GM12891 (cell line): ENCODE measurements around the gene SUMO3.
A peak's percentile ranks its signal among the peaks of the same experiment; 100 is the strongest.

Experiments used
- DNase-seq: peaks from one replicate; pipeline ENCODE4 v3.0.0; 2011; ENCODE audit warnings: low spot score; ENCODE audit not compliant: insufficient read length
- FAIRE-seq: peaks from 2 replicates; lab custom pipeline; 2011; peaks lifted over from hg19 to GRCh38; lab: Jason Lieb, UNC
- PAX5 ChIP-seq: IDR thresholded peaks from 2 replicates; pipeline ENCODE4 v1.6.1; 2011; ENCODE audit warnings: low read length, moderate library complexity, mild to moderate bottlenecking; ENCODE audit not compliant: insufficient read depth, severe bottlenecking
- POLR2A ChIP-seq: IDR thresholded peaks from 2 replicates; pipeline ENCODE4 v1.6.1; 2011; ENCODE audit warnings: low read depth, low read length, control low read depth
- POLR2AphosphoS5 ChIP-seq: IDR thresholded peaks from 2 replicates; pipeline ENCODE4 v1.6.1; 2011; ENCODE audit warnings: low read depth, low read length, control low read depth
- POU2F2 ChIP-seq: IDR thresholded peaks from 2 replicates; pipeline ENCODE4 v1.6.1; 2011; ENCODE audit warnings: low read depth, mild to moderate bottlenecking, control low read depth, low read length, moderate library complexity
- SPI1 ChIP-seq: IDR thresholded peaks from 2 replicates; pipeline ENCODE4 v1.6.1; 2011; ENCODE audit warnings: low read depth, low read length, control low read depth
- TAF1 ChIP-seq: IDR thresholded peaks from 2 replicates; pipeline ENCODE4 v1.6.1; 2011; ENCODE audit warnings: low read depth, low read length, control low read depth

SUMO3 gene

DNA sequence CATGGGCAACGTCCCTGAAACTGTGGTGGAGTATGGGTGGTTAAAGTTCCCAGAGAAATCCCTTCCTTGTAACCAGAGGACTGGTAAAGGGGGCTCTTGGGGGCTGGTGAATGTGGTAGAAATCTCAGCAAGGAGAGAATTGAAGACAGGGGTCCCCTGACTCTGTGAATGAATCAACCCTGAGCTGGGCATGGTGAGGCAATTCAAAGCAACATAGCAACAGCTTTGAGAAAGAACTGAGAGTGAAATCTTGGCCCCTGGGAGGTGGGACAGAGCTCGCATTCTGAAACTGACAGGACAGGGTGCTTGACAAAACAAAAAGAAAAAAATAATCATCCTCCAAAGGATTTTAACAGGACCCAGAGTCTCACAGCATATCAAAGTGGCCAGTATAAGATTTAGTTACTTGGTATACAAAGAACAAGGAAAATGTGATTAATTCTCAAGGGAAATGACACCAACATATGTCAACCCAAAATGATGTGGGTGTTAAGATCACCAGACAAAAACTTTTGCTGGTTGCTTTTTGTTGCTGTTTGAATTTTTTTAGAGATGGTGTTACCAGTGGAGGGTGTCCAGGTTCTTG, 11.7 kb upstream of the SUMO3 start:
- peak; percentile 31 for FAIRE-seq
- TF ChIP-seq POLR2A (no peak), PAX5 (no peak), SPI1 (no peak), POLR2AphosphoS5 (no peak), POU2F2 (no peak), TAF1 (no peak)
- no peak for DNase-seq

DNA sequence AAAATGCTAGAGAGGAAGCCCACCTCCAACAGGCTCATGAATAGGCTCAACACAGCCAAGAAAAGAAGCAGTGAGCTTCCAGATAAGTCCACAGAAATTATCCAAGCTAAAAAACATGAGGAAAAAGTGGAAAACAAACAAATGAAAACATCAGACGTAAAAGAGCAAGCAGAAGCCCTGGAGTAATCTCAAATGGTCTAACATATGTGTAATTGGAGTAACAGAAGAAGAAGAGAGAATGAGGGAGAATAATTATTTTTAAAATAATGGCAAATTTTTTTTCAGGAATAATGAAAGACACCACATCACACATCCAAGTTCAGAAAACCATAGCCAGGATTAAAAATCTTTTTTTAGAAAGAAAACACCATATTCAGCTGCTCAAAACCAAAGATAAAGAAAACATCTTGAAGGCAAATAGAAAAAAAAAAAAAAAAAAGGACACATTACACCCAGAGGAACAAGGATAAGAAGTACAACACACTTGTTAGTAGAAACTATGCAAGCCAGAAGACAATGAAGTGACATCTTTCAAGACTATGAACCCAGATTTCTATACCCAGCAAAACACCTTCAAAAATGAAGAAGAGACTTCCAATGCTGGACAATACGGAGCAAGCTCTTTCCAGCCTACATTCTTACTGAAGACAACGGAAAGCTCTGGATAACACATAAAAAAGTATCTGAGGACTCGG, 10.6 kb upstream of the SUMO3 start:
- DNase-seq (no peak), FAIRE-seq (no peak)
- TF ChIP-seq SPI1 (no peak), POLR2A (no peak), POLR2AphosphoS5 (no peak), PAX5 (no peak), POU2F2 (no peak), TAF1 (no peak)

DNA sequence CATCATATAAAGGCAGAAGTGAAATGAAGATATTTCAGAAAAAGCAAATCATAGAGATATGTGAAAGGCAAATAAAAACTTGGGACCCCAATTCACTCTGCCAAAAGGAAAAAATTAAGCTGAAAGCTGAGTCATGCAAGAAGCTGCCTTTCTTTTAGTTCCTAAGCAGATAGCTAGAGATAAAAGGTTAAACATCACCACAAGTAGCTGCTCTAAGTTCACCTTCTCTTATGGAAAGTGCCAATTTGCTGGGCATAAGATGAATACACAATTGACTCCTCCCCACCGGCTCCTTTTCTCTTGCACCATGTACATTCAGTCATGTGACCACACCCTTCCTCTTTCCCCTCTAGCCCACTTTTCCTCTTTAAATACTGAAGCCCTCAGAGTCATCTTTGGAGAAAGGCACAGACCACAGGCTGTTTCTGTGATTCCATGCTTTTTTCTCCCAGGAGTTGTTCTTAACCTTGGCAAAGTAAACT, 5.4 kb upstream of the SUMO3 start:
- no peak for DNase-seq
- FAIRE-seq, result no peak
- TF ChIP-seq TAF1 (no peak), POLR2A (no peak), POLR2AphosphoS5 (no peak), PAX5 (no peak), SPI1 (no peak), POU2F2 (no peak)

DNA sequence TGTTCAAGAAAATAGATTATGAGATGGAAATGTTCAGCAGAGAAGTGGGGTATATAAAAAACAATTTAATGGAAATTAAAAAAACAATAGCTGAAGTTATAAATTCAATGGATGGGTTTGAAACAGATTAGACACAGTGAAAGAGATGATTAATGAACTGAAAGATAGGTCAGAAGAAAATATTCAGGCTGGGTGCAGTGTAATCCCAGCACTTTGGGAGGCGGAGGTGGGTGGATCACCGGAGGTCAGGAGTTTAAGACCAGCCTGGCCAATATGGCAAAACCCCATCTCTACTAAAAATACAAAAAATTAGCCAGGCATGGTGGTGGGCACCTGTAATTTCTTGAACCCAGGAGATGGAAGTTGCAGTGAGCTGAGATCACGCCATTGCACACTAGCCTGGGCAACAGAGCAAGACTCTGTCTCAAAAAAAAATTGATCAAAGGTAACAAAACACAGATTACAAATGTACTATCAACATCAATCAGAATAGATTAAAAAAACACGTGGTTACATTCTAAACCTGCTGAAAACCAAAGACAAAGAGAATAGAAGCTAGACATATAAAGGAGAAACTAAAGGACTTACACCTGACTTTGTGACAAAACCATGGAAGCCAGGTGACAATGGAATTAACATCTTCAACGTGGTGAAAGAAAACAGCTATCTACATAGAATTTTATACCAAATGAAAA, 4.8 kb upstream of the SUMO3 start:
- TF ChIP-seq POU2F2 (no peak), TAF1 (no peak), PAX5 (no peak), SPI1 (no peak), POLR2AphosphoS5 (no peak), POLR2A (no peak)
- DNase-seq (no peak), FAIRE-seq (no peak)

DNA sequence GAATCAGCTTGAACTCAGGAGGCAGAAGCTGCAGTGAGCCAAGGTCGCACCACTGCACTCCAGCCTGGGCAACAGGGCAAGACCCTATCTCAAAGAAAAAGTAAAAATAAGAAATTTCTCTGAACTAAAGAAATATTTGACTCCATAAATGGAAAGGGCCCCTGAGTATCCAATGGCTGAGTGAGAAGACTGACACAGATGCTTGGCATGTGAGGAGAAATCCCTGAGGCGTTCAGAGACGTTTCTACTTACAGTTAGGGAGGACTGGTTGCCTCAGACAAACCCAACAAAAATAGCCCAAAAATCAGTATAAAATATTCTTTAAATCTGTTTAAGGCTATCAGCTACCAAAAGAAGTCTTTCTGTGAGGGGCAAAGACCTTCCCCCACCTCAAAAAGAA, 3.0 kb upstream of the SUMO3 start:
- DNase-seq (no peak), FAIRE-seq (no peak)
- no peak for TF ChIP-seq POLR2AphosphoS5
- no peak for TF ChIP-seq PAX5
- TF ChIP-seq SPI1, result no peak
- TF ChIP-seq POLR2A, result no peak
- no peak for TF ChIP-seq POU2F2
- TF ChIP-seq TAF1, result no peak

DNA sequence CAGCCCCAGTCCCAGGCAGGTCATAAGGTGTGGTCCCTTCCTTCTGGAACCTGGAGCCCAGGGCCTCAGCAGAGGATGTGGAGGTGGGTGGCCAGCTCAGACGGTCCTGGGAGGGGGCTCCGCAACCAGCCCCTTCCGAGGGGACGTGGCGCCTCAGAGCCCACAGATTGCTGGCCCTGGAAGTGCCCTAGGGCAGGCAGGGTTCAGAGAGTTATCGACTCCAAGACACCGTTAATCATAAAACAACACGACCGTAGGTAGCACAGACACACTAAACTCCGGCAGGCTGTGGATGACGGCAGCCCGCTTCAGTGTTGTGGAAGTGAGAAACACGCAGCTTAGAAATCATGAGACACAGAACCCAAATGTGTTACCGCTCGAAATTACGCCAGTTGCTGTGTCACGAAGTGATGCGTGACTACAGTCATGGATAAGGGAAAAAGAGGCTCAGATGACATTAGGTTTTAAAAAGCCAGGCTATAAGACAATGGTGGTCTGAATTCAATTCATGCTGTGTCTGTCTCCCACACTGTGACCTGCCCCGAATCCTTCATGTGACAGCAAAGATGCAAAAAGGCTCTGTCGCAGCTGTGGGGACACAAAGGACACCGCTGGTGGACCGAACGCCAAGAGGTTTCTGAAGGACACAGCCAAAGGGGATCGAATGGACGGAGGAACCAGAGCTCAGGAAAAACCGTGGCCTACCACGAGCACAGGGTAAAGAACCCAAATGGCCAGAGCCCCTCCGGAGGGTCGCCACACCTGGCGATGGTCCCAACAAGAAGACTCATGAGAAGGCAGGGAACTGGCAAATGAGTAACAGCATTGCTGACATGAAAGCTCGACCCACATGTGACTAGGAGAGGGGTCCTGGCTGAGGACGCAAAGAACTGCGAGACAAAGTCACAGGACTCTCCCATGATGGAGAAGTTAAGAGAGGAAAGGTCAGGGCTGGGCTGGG, 1.7 kb upstream of the SUMO3 start:
- no peak for FAIRE-seq
- TF ChIP-seq SPI1 (no peak), TAF1 (no peak), POU2F2 (no peak), POLR2AphosphoS5 (no peak), PAX5 (no peak), POLR2A (no peak)
- no peak for DNase-seq

DNA sequence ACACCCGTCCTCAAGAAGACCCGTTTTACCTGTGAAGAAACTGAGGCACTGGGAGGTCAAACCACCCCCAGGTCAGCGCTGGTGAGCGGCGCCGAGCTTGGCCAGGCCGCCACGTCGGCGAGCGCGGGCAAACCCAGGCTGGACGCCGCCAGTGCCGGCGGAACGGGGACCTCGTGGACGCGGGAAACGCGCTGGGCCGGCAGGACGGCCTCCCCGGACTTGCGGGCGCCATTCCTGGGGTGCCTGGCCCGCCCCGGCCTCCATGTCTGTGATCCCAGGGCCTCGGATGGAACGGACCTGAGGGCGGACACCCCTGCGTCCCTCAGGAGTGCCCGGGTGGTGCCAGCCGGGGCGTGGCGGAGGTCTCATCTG, 764 bp upstream of the SUMO3 start:
- FAIRE-seq, result no peak
- TF ChIP-seq SPI1, result no peak
- no peak for TF ChIP-seq PAX5
- TF ChIP-seq POU2F2, result no peak
- TF ChIP-seq POLR2AphosphoS5, result no peak
- no peak for TF ChIP-seq POLR2A
- no peak for TF ChIP-seq TAF1
- no peak for DNase-seq

DNA sequence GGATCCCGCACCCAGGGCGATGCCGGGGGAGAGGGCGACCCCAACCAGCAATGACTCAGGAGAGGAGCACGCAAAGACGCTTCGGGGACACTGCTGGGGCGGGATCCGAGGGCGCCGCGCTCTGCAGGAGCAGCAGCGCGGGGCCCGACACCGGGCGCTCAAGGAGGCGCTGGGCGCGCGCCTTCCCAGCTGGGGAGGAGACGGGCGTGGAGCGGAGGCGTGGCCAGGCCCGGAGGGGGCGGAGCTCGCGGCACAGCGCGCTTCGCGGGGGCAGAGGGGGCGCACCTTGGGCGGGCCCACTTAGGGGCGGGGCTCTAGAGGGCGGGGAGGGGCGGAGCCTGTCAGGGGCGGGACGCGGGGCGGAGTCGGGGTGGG, 369 bp downstream of the SUMO3 start:
- FAIRE-seq, result no peak
- peak; percentile 95 for DNase-seq
- TF ChIP-seq PAX5, result no peak
- TF ChIP-seq POLR2A, result no peak
- no peak for TF ChIP-seq SPI1
- TF ChIP-seq POLR2AphosphoS5, result no peak
- TF ChIP-seq TAF1, result no peak
- no peak for TF ChIP-seq POU2F2
